ENCODE measurements around the gene OLIG2.

Gene OLIG2

GRCh38 chr21:33025489-33026442 lies at the start of gene OLIG2:
Gene OLIG2, plus strand, starts transcription at chr21:33025935. Its CDS starts 928 bp downstream, at chr21:33026863.
- no peak for DNase-seq (ENCODE audit: low read depth, low spot score)
- POLR2A ChIA-PET = no interaction called here

GRCh38 chr21:32976791-32977190 lies 48.9 kb upstream of the OLIG2 start:
- H3K4me3 ChIP-seq (ENCODE audit: low read depth, low read length) = no peak overlapping the region
- no peak for DNase-seq (ENCODE audit: low read depth, low spot score)
- ChIA-PET CTCF (interaction anchor here (0.9 kb wide), 1 partner anchor 36 kb away, joined by 3 read pairs; no protein-coding TSS in a partner anchor), POLR2A (no interaction called here)
- no peak for TF ChIP-seq CTCF (IDR thresholded peaks at IDR 0.05; ENCODE audit: insufficient read depth, low read length, missing control alignments)

More at GRCh38 chr21:33025489-33026442, at the start of gene OLIG2:
- CTCF ChIA-PET = no interaction called here
- no peak within 1 kb of the TSS for H3K4me3 ChIP-seq (ENCODE audit: low read depth, low read length)
- no peak for TF ChIP-seq CTCF (IDR thresholded peaks at IDR 0.05; ENCODE audit: insufficient read depth, low read length, missing control alignments)

GRCh38 chr21:32977216-32977615 lies 48.5 kb upstream of the OLIG2 start:
- ChIA-PET CTCF (interaction anchor here (0.9 kb wide), 1 partner anchor 37 kb away, joined by 3 read pairs; no protein-coding TSS in a partner anchor), POLR2A (no interaction called here)
- TF ChIP-seq CTCF (IDR thresholded peaks at IDR 0.05; ENCODE audit: insufficient read depth, low read length, missing control alignments) = no peak
- DNase-seq (ENCODE audit: low read depth, low spot score) = no peak
- H3K4me3 ChIP-seq (ENCODE audit: low read depth, low read length) = no peak overlapping the region

GRCh38 chr21:32978331-32979270 lies 47.1 kb upstream of the OLIG2 start:
- ChIA-PET POLR2A (no interaction called here), CTCF (no interaction called here)
- H3K4me3 ChIP-seq (ENCODE audit: low read depth, low read length) = no peak overlapping the region
- TF ChIP-seq CTCF (IDR thresholded peaks at IDR 0.05; ENCODE audit: insufficient read depth, low read length, missing control alignments) = no peak
- DNase-seq (ENCODE audit: low read depth, low spot score) = no peak

- no peak for TF ChIP-seq CTCF (IDR thresholded peaks at IDR 0.05; ENCODE audit: insufficient read depth, low read length, missing control alignments)
- ChIA-PET POLR2A (no interaction called here), CTCF (interaction anchor here (0.8 kb wide), 1 partner anchor 147 kb away, joined by 3 read pairs; no protein-coding TSS in a partner anchor)
- DNase-seq (ENCODE audit: low read depth, low spot score) = no peak
- no peak overlapping the region for H3K4me3 ChIP-seq (ENCODE audit: low read depth, low read length)
These were observed 46.0 kb upstream of the OLIG2 start for GRCh38 chr21:32979598-32980268.

Data from AG04449 (cell line).